CD14-positive monocyte (primary cell): Measurements from ENCODE around the gene RPS6KA6. TPM values are rescaled to one million over a fixed set of nuclear protein-coding genes. Genes with fewer than 3 reads are reported as not detected.

ENCODE experiments used
- DNase-seq, 3 donors: peaks; one replicate each; pipeline ENCODE4 v3.0.0-alpha.2; 2011 to 2022
- H2AFZ ChIP-seq: 2 replicates; pipeline ENCODE4 v1.6.0; 2012; ENCODE audit warnings: mild to moderate bottlenecking, low read depth, low read length, inconsistent platforms; ENCODE audit not compliant: insufficient read depth, poor library complexity, severe bottlenecking
- H3K27ac ChIP-seq, 2 donors: 1 replicate in 1 of 2; 2 replicates in 1 of 2; pipeline ENCODE4 v1.5.1; 2012 to 2013; ENCODE audit warnings: low read length in 2 of 2, control low read depth in 1 of 2, inconsistent platforms in 1 of 2, low read depth in 1 of 2, mild to moderate bottlenecking in 1 of 2
- H3K27me3 ChIP-seq, 2 donors: one replicate each; pipeline versions ENCODE4 v1.6.0 to v1.6.1; 2011 to 2013; ENCODE audit warnings: low read length in 2 of 2; ENCODE audit not compliant: control insufficient read depth in 2 of 2, insufficient read depth in 2 of 2
- H3K36me3 ChIP-seq, 2 donors: replicated peaks in 1 of 2; 1 replicate in 1 of 2; 2 replicates in 1 of 2; pipeline versions ENCODE4 v1.5.1 to v1.6.1; 2012 to 2013; ENCODE audit warnings: low read length in 2 of 2, control low read depth in 1 of 2, inconsistent platforms in 1 of 2, mild to moderate bottlenecking in 1 of 2; ENCODE audit not compliant: insufficient read depth in 2 of 2, control insufficient read depth in 1 of 2
- H3K4me1 ChIP-seq, 2 donors: 1 replicate in 1 of 2; 2 replicates in 1 of 2; pipeline versions ENCODE4 v1.5.1 to v1.6.1; 2012 to 2013; ENCODE audit warnings: low read length in 2 of 2, control low read depth in 1 of 2, inconsistent platforms in 1 of 2, mild to moderate bottlenecking in 1 of 2, moderate library complexity in 1 of 2; ENCODE audit not compliant: insufficient read depth in 2 of 2, control insufficient read depth in 1 of 2
- H3K4me2 ChIP-seq: replicated peaks from 2 replicates; pipeline ENCODE3; 2012; ENCODE audit warnings: low read length, moderate library complexity, mild to moderate bottlenecking; ENCODE audit not compliant: poor library complexity, severe bottlenecking; ENCODE audit errors: extremely low read depth
- H3K4me3 ChIP-seq, 3 experiments: fragments of 200-600 bp in 1 of 3; sonication (generic) in 1 of 3; replicated peaks in 1 of 3; 1 replicate in 2 of 3; 2 replicates in 1 of 3; pipeline ENCODE4 v1.5.1; 2011 to 2013; ENCODE audit warnings: low read length in 3 of 3, mild to moderate bottlenecking in 3 of 3, control low read depth in 2 of 3, low read depth in 2 of 3, inconsistent platforms in 1 of 3, moderate library complexity in 1 of 3
- H3K79me2 ChIP-seq: 2 replicates; pipeline ENCODE4 v1.6.0; 2012; ENCODE audit warnings: mild to moderate bottlenecking, control low read depth, inconsistent platforms, low read length, moderate library complexity; ENCODE audit not compliant: insufficient read depth
- H3K9ac ChIP-seq: 2 replicates; pipeline ENCODE4 v1.6.0; 2017; ENCODE audit warnings: low read length, mild to moderate bottlenecking; ENCODE audit not compliant: insufficient read depth, poor library complexity, severe bottlenecking
- H3K9me3 ChIP-seq, 2 donors: replicated peaks in 1 of 2; 1 replicate in 1 of 2; 2 replicates in 1 of 2; pipeline versions ENCODE4 v1.5.1 to v1.6.1; 2012 to 2013; ENCODE audit warnings: low read length in 2 of 2, control low read depth in 1 of 2; ENCODE audit not compliant: control insufficient read depth in 1 of 2, insufficient read depth in 1 of 2
- H4K20me1 ChIP-seq: 2 replicates; pipeline ENCODE4 v1.6.0; 2012; ENCODE audit warnings: mild to moderate bottlenecking, low read length, control low read depth, moderate library complexity; ENCODE audit not compliant: insufficient read depth
- H3K27ac Mint-ChIP-seq, 7 donors: one replicate each; pipeline ENCODE4 v1.8.0; 2020; ENCODE audit warnings: mild to moderate bottlenecking in 7 of 7, mixed read lengths in 7 of 7, moderate library complexity in 6 of 7, inconsistent platforms in 2 of 7
- H3K27me3 Mint-ChIP-seq, 3 donors: one replicate each; pipeline ENCODE4 v1.8.0; 2021 to 2022; ENCODE audit warnings: low read depth in 3 of 3, mild to moderate bottlenecking in 3 of 3, mixed read lengths in 3 of 3, moderate library complexity in 3 of 3, inconsistent platforms in 1 of 3
- H3K36me3 Mint-ChIP-seq, 2 donors: one replicate each; pipeline ENCODE4 v1.8.0; 2020; ENCODE audit warnings: mixed read lengths in 2 of 2, inconsistent platforms in 1 of 2, mild to moderate bottlenecking in 1 of 2
- H3K4me1 Mint-ChIP-seq: one replicate; pipeline ENCODE4 v1.8.0; 2020; ENCODE audit warnings: mild to moderate bottlenecking, mixed read lengths
- H3K4me3 Mint-ChIP-seq, 2 donors: one replicate each; pipeline ENCODE4 v1.8.0; 2020; ENCODE audit warnings: mild to moderate bottlenecking in 2 of 2, mixed read lengths in 2 of 2, moderate library complexity in 1 of 2
- H3K9me3 Mint-ChIP-seq, 7 donors: one replicate each; pipeline ENCODE4 v1.8.0; 2020 to 2022; ENCODE audit warnings: mixed read lengths in 7 of 7, mild to moderate bottlenecking in 6 of 7, moderate library complexity in 6 of 7, inconsistent platforms in 2 of 7
- CTCF ChIP-seq: fragments of 200-600 bp; IDR thresholded peaks from one replicate; pipeline ENCODE4 v1.8.0; 2022; ENCODE audit warnings: antibody characterized with exemption, mild to moderate bottlenecking
- WGBS: methylation state at CpG from one replicate; pipeline ENCODE4 v1.1.5; 2013; ENCODE audit warnings: missing lambda C conversion rate; ENCODE audit not compliant: insufficient coverage; 5-methylcytosine and 5-hydroxymethylcytosine counted together
- intact Hi-C, 2 donors: fragments of 100-400 bp; cut with micrococcal nuclease; formaldehyde crosslinking; loops; one replicate each; pipeline versions ENCODE4 v1.15.0 to v1.15.1; 2023
- polyA plus RNA-seq, 3 donors: library from polyadenylated mRNA; depleted of rRNA in 1 of 3; unstranded in 2 of 3; stranded (reverse) in 1 of 3; fragments of 300-500 nt in 2 of 3; fragments of >200 nt in 1 of 3; fragmentation: Illumina TruSeq in 2 of 3; gene quantifications; 1 replicate in 2 of 3; 2 replicates in 1 of 3; pipeline ENCODE4 v1.2.3, GENCODE V29; 2012 to 2021

RPS6KA6 gene
- polyA plus RNA-seq, 3 donors: not detected

GRCh38 chrX:84174348-84174747 lies 13.7 kb downstream of the RPS6KA6 start:
- Histone ChIP-seq H3K27me3 (no peaks in the 10 kb centered on the region), H4K20me1 (no peaks in the 10 kb centered on the region), H3K79me2 (no peaks in the 10 kb centered on the region), H3K4me1 (no peaks in the 10 kb centered on the region), H3K9ac (no peak overlapping the region), H3K4me2 (no peak overlapping the region), H3K36me3 (no peaks in the 10 kb centered on the region), H3K4me3 (no peak overlapping the region), H3K27ac (no peak overlapping the region), H2AFZ (no peak overlapping the region), H3K9me3 (no peaks in the 10 kb centered on the region)
- H3K27ac Mint-ChIP-seq: no peak overlapping the region
- no peak for TF ChIP-seq CTCF
- no peaks in the 10 kb centered on the region for H3K9me3 Mint-ChIP-seq
- H3K4me1 Mint-ChIP-seq: no peaks in the 10 kb centered on the region
- H3K27me3 Mint-ChIP-seq: no peaks in the 10 kb centered on the region
- no peaks in the 10 kb centered on the region for H3K36me3 Mint-ChIP-seq
- no peak overlapping the region for H3K4me3 Mint-ChIP-seq
- no peak for DNase-seq
- WGBS: no CpG with 5 or more reads among the region's 2 CpGs
- intact Hi-C loops: no loop called here

- Histone ChIP-seq H3K9ac (no peak overlapping the region), H3K4me3 (no peak overlapping the region), H3K9me3 (no peaks in the 10 kb centered on the region), H3K27ac (no peak overlapping the region), H3K4me1 (no peaks in the 10 kb centered on the region), H4K20me1 (no peaks in the 10 kb centered on the region), H2AFZ (no peak overlapping the region), H3K36me3 (no peaks in the 10 kb centered on the region), H3K4me2 (no peak overlapping the region), H3K27me3 (no peaks in the 10 kb centered on the region), H3K79me2 (no peaks in the 10 kb centered on the region)
- intact Hi-C loops: no loop called here
- no peak for DNase-seq
- WGBS: no CpG with 5 or more reads among the region's 2 CpGs
- no peaks in the 10 kb centered on the region for H3K36me3 Mint-ChIP-seq
- H3K27ac Mint-ChIP-seq: no peak overlapping the region
- no peak overlapping the region for H3K4me3 Mint-ChIP-seq
- peaks cover 0 to 3% (median 0%) of the 10 kb centered on the region in 7 donors for H3K9me3 Mint-ChIP-seq
- no peak for TF ChIP-seq CTCF
- H3K27me3 Mint-ChIP-seq: peaks cover 0 to 1% (median 0%) of the 10 kb centered on the region in 3 donors
- no peaks in the 10 kb centered on the region for H3K4me1 Mint-ChIP-seq
Measured at GRCh38 chrX:84170931-84171330, 17.1 kb downstream of the RPS6KA6 start.
